ENCODE measurements around the gene LMAN1L. TPM values are rescaled to one million over a fixed set of nuclear protein-coding genes. Genes with fewer than 3 reads are reported as not detected.

LMAN1L gene
- total RNA-seq, 1 experiment from 2014 or later, result not detected

- Histone ChIP-seq H2BK5ac (ENCODE audit: insufficient read length, low read length) (no peak overlapping the region), H3K4ac (ENCODE audit: low read depth, low read length) (no peak overlapping the region), H2BK120ac (ENCODE audit: low read depth, low read length, poor library complexity, severe bottlenecking) (no peak overlapping the region), H2BK15ac (ENCODE audit: low read depth, low read length) (0 out of 2 replicates have a peak overlapping the region, but pooled peaks have one; percentile 29), H2AK5ac (ENCODE audit: insufficient read length, low read length) (no peak overlapping the region), H3K23ac (ENCODE audit: insufficient read length, low read depth, low read length) (no peak overlapping the region), H3K18ac (ENCODE audit: insufficient read length, low read depth, low read length) (no peak overlapping the region), H3K14ac (ENCODE audit: insufficient read depth, low read length) (no peak overlapping the region; the same call in 1 of the 2 replicates), H3K27ac (ENCODE audit: insufficient read length, low read depth, low read length) (no peak overlapping the region), H4K5ac (ENCODE audit: insufficient read length, low read depth, low read length) (no peak overlapping the region), H3K4me2 (ENCODE audit: insufficient read depth, insufficient read length, low read length) (peak overlapping the region; percentile 64), H3K27me3 (ENCODE audit: insufficient read depth, low read length) (no peaks in the 10 kb centered on the region), H4K91ac (ENCODE audit: insufficient read length, low read depth, low read length) (peak overlapping the region; percentile 77), H4K20me1 (ENCODE audit: control insufficient read depth, insufficient read depth, insufficient read length) (no peaks in the 10 kb centered on the region), H3K9me3 (ENCODE audit: control insufficient read depth, low read depth, low read length) (no peaks in the 10 kb centered on the region), H3K56ac (ENCODE audit: insufficient read length, low read depth, low read length) (no peak overlapping the region), H3T11ph (ENCODE audit: low read length) (no peak overlapping the region), H3K23me2 (ENCODE audit: insufficient read length, low read depth, low read length, poor library complexity, severe bottlenecking) (peaks cover 6% of the 10 kb centered on the region), H2BK12ac (ENCODE audit: insufficient read length, low read depth, low read length) (no peak overlapping the region), H3K9ac (ENCODE audit: extremely low read depth, insufficient read length, low read length) (no peak overlapping the region), H3K79me2 (ENCODE audit: insufficient read depth, low read length) (no peaks in the 10 kb centered on the region), H3K4me1 (ENCODE audit: insufficient read depth, low read length) (no peaks in the 10 kb centered on the region; the same call in 1 of the 2 replicates), H4K8ac (replicated peaks; ENCODE audit: insufficient read length, low read depth, low read length) (no peak overlapping the region), H3K79me1 (ENCODE audit: insufficient read depth, low read depth, low read length, poor library complexity, severe bottlenecking) (no peaks in the 10 kb centered on the region), H2AFZ (ENCODE audit: low read length) (no peak overlapping the region), H2BK20ac (ENCODE audit: low read depth, low read length, poor library complexity, severe bottlenecking) (no peak overlapping the region)
- no peaks in the 10 kb centered on the region for H3K27me3 Mint-ChIP-seq (ENCODE audit: low read depth)
- no CpG with 5 or more reads among the region's 12 CpGs for WGBS (ENCODE audit: extremely low coverage, insufficient read length, low lambda C conversion rate)
- H3K9me3 Mint-ChIP-seq, result no peaks in the 10 kb centered on the region
- no peak for DNase-seq
- H3K4me1 Mint-ChIP-seq, result peaks cover 20 to 35% of the 10 kb centered on the region in 2 experiments
- peaks cover 11 to 51% (median 43%) of the 10 kb centered on the region in 3 experiments for H3K36me3 Mint-ChIP-seq (ENCODE audit: insufficient read depth in 1 of 3, low read depth in 3 of 3)
- TF ChIP-seq, protein P1, sequence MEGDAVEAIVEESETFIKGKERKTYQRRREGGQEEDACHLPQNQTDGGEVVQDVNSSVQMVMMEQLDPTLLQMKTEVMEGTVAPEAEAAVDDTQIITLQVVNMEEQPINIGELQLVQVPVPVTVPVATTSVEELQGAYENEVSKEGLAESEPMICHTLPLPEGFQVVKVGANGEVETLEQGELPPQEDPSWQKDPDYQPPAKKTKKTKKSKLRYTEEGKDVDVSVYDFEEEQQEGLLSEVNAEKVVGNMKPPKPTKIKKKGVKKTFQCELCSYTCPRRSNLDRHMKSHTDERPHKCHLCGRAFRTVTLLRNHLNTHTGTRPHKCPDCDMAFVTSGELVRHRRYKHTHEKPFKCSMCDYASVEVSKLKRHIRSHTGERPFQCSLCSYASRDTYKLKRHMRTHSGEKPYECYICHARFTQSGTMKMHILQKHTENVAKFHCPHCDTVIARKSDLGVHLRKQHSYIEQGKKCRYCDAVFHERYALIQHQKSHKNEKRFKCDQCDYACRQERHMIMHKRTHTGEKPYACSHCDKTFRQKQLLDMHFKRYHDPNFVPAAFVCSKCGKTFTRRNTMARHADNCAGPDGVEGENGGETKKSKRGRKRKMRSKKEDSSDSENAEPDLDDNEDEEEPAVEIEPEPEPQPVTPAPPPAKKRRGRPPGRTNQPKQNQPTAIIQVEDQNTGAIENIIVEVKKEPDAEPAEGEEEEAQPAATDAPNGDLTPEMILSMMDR (conservative IDR thresholded peaks at IDR 0.05), result no peak
- peak overlapping the region; percentile 71 to 89 for H3K4me3 Mint-ChIP-seq
- peak overlapping the region in 1 of 3 experiments; percentile 29; a peak in 2 of 7 replicates for H3K27ac Mint-ChIP-seq
These were observed 31.3 kb downstream of the LMAN1L start for GRCh38 chr15:74843891-74844299.

Measured in H9 (cell line).